ENCODE measurements around the gene IYD.

- TF ChIP-seq, protein P1, sequence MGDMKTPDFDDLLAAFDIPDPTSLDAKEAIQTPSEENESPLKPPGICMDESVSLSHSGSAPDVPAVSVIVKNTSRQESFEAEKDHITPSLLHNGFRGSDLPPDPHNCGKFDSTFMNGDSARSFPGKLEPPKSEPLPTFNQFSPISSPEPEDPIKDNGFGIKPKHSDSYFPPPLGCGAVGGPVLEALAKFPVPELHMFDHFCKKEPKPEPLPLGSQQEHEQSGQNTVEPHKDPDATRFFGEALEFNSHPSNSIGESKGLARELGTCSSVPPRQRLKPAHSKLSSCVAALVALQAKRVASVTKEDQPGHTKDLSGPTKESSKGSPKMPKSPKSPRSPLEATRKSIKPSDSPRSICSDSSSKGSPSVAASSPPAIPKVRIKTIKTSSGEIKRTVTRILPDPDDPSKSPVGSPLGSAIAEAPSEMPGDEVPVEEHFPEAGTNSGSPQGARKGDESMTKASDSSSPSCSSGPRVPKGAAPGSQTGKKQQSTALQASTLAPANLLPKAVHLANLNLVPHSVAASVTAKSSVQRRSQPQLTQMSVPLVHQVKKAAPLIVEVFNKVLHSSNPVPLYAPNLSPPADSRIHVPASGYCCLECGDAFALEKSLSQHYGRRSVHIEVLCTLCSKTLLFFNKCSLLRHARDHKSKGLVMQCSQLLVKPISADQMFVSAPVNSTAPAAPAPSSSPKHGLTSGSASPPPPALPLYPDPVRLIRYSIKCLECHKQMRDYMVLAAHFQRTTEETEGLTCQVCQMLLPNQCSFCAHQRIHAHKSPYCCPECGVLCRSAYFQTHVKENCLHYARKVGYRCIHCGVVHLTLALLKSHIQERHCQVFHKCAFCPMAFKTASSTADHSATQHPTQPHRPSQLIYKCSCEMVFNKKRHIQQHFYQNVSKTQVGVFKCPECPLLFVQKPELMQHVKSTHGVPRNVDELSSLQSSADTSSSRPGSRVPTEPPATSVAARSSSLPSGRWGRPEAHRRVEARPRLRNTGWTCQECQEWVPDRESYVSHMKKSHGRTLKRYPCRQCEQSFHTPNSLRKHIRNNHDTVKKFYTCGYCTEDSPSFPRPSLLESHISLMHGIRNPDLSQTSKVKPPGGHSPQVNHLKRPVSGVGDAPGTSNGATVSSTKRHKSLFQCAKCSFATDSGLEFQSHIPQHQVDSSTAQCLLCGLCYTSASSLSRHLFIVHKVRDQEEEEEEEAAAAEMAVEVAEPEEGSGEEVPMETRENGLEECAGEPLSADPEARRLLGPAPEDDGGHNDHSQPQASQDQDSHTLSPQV (IDR thresholded peaks at IDR 0.05), result no peak
- no peak for TF ChIP-seq PPARD (CRISPR knock-in tag; IDR thresholded peaks at IDR 0.05)
- no peak for TF ChIP-seq TCF7 (IDR thresholded peaks at IDR 0.05; ENCODE audit: borderline replicate concordance)
- TF ChIP-seq EZH2 (IDR thresholded peaks at IDR 0.05; ENCODE audit: borderline replicate concordance, low read depth, low read length), result no peak
- TF ChIP-seq ERF (CRISPR knock-in tag; IDR thresholded peaks at IDR 0.05), result no peak
- no peak for TF ChIP-seq SMC3 (conservative IDR thresholded peaks at IDR 0.05; ENCODE audit: insufficient read depth, low read depth, low read length)
- TF ChIP-seq PCBP1 (IDR thresholded peaks at IDR 0.05; ENCODE audit: low read depth, low read length, poor library complexity, severe bottlenecking), result no peak
- no peak for TF ChIP-seq RBM15 (IDR thresholded peaks at IDR 0.05; ENCODE audit: insufficient read depth, low read length)
These were observed 62.0 kb downstream of the IYD start for GRCh38 chr6:150430815-150431214.

All from K562 (cell line).